IMR-90 (cell line): ENCODE measurements around the gene DDI2. TPM values are rescaled to one million over a fixed set of nuclear protein-coding genes. Genes with fewer than 3 reads are reported as not detected.

Experiments used
- ATAC-seq: fragments of 200-7000 bp; cut with Tn5 transposase; 2 replicates; pipeline ENCODE4 v1.9.1; 2020; ENCODE audit warnings: low read depth, mild to moderate bottlenecking, moderate library complexity
- BruUV-seq: library from RNA; stranded (reverse); fragments of 400-500 nt; replicated peaks from 2 replicates; lab custom pipeline; 2021; lab: Mats Ljungman, UMichigan
- CTCF ChIA-PET: fragments of 300-600 bp; formaldehyde crosslinking; extraction: SDS; loops from one replicate; lab custom pipeline; 2021; ENCODE audit warnings: antibody characterized with exemption; lab: Yijun Ruan, JAX
- POLR2A ChIA-PET: fragments of 300-600 bp; sonication (Branson Sonifier 250); formaldehyde crosslinking; loops from one replicate; lab custom pipeline; 2022; ENCODE audit warnings: antibody characterized with exemption; ENCODE audit not compliant: unreplicated experiment; lab: Charles Lee
- DNase-seq: peaks from one replicate; pipeline ENCODE4 v3.0.0; 2013
- H2AFZ ChIP-seq: replicated peaks from 2 replicates; pipeline ENCODE3; 2013; ENCODE audit warnings: low read length, mild to moderate bottlenecking; ENCODE audit not compliant: poor library complexity
- H2AK5ac ChIP-seq: 2 replicates; pipeline ENCODE4 v1.6.1; 2013; ENCODE audit warnings: low read depth, low read length, inconsistent platforms
- H2AK9ac ChIP-seq: replicated peaks from 2 replicates; pipeline ENCODE3; 2013; ENCODE audit warnings: mild to moderate bottlenecking, low read depth, low read length, moderate library complexity; ENCODE audit not compliant: poor library complexity
- H2BK120ac ChIP-seq: 2 replicates; pipeline ENCODE4 v1.6.1; 2013; ENCODE audit warnings: low read depth, low read length, inconsistent platforms
- H2BK15ac ChIP-seq: 3 replicates; pipeline ENCODE4 v1.6.1; 2013; ENCODE audit warnings: low read depth, low read length, inconsistent platforms
- H2BK20ac ChIP-seq: 2 replicates; pipeline ENCODE4 v1.6.1; 2013; ENCODE audit warnings: low read depth, mild to moderate bottlenecking, inconsistent platforms, low read length, moderate library complexity
- H2BK5ac ChIP-seq: 2 replicates; pipeline ENCODE4 v1.6.1; 2013; ENCODE audit warnings: mild to moderate bottlenecking, low read depth, low read length, inconsistent platforms; ENCODE audit not compliant: poor library complexity, severe bottlenecking
- H3K14ac ChIP-seq: replicated peaks from 2 replicates; pipeline ENCODE4 v1.6.1; 2013; ENCODE audit warnings: low read depth, low read length, inconsistent platforms
- H3K18ac ChIP-seq: 2 replicates; pipeline ENCODE4 v1.6.1; 2013; ENCODE audit warnings: low read depth, low read length, control low read depth
- H3K23ac ChIP-seq: 2 replicates; pipeline ENCODE4 v1.6.1; 2013; ENCODE audit warnings: low read depth, low read length, inconsistent platforms
- H3K27ac ChIP-seq: 2 replicates; pipeline ENCODE4 v1.5.1; 2013; ENCODE audit warnings: mild to moderate bottlenecking, control low read depth, low read length; ENCODE audit not compliant: insufficient read depth
- H3K27me3 ChIP-seq: 2 replicates; pipeline ENCODE4 v1.6.1; 2013; ENCODE audit warnings: low read length; ENCODE audit not compliant: control insufficient read depth, insufficient read depth
- H3K36me3 ChIP-seq: 2 replicates; pipeline ENCODE4 v1.6.1; 2013; ENCODE audit warnings: low read length, mixed read lengths; ENCODE audit not compliant: control insufficient read depth, insufficient read depth
- H3K4ac ChIP-seq: 2 replicates; pipeline ENCODE4 v1.6.1; 2013; ENCODE audit warnings: low read depth, low read length, inconsistent platforms
- H3K4me1 ChIP-seq: 2 replicates; pipeline ENCODE4 v1.6.1; 2013; ENCODE audit warnings: low read length, mixed read lengths; ENCODE audit not compliant: control insufficient read depth, insufficient read depth
- H3K4me2 ChIP-seq: 2 replicates; pipeline ENCODE4 v1.6.1; 2013; ENCODE audit warnings: low read depth, mild to moderate bottlenecking, control low read depth, low read length, moderate library complexity
- H3K4me3 ChIP-seq: 2 replicates; pipeline ENCODE4 v1.5.1; 2013; ENCODE audit warnings: low read depth, mild to moderate bottlenecking, control low read depth, low read length, moderate library complexity; ENCODE audit not compliant: insufficient read depth
- H3K56ac ChIP-seq: 2 replicates; pipeline ENCODE4 v1.6.1; 2013; ENCODE audit warnings: low read length, inconsistent platforms; ENCODE audit not compliant: insufficient read depth; ENCODE audit errors: extremely low read depth
- H3K79me1 ChIP-seq, 2 experiments: 2 replicates each; pipeline ENCODE4 v1.6.1; 2013; ENCODE audit warnings: low read length in 2 of 2, inconsistent platforms in 1 of 2, low read depth in 1 of 2
- H3K9ac ChIP-seq: 2 replicates; pipeline ENCODE4 v1.6.1; 2013; ENCODE audit warnings: low read depth, low read length, control low read depth
- H3K9me1 ChIP-seq: 2 replicates; pipeline ENCODE4 v1.6.1; 2013; ENCODE audit warnings: low read length, inconsistent platforms; ENCODE audit not compliant: insufficient read depth
- H3K9me3 ChIP-seq: 2 replicates; pipeline ENCODE4 v1.6.1; 2013; ENCODE audit warnings: low read length; ENCODE audit not compliant: control insufficient read depth, insufficient read depth
- H4K20me1 ChIP-seq: 2 replicates; pipeline ENCODE4 v1.6.1; 2013; ENCODE audit warnings: low read length, inconsistent platforms; ENCODE audit not compliant: insufficient read depth
- H4K5ac ChIP-seq: 2 replicates; pipeline ENCODE4 v1.6.1; 2013; ENCODE audit warnings: mild to moderate bottlenecking, low read depth, low read length, control low read depth
- H4K8ac ChIP-seq, 2 experiments: 2 replicates each; pipeline ENCODE4 v1.6.1; 2013; ENCODE audit warnings: low read depth in 2 of 2, low read length in 2 of 2, control low read depth in 1 of 2, inconsistent platforms in 1 of 2
- H4K91ac ChIP-seq: 2 replicates; pipeline ENCODE4 v1.6.1; 2013; ENCODE audit warnings: low read depth, low read length, inconsistent platforms; ENCODE audit not compliant: insufficient read depth
- CEBPB ChIP-seq: IDR thresholded peaks from 2 replicates; pipeline ENCODE4 v1.6.1; 2012; ENCODE audit warnings: low read depth, low read length, improper control_type of control experiment
- WGBS, 2 experiments: methylation state at CpG; one replicate each; pipeline versions ENCODE4 v1.1.5 to v1.1.7; 2013; ENCODE audit warnings: missing lambda C conversion rate in 2 of 2; ENCODE audit not compliant: insufficient read length in 1 of 2; ENCODE audit errors: extremely low coverage in 2 of 2; 5-methylcytosine and 5-hydroxymethylcytosine counted together
- dilution Hi-C: fragments of 300-500 bp; cut with HindIII; formaldehyde crosslinking; loops from one replicate; pipeline ENCODE4 v1.14.3; 2018; ENCODE audit warnings: low sequenced_read_pairs; ENCODE audit not compliant: unreplicated experiment
- in situ Hi-C: fragments of 300-500 bp; cut with MboI; formaldehyde crosslinking; loops from 3 replicates; pipeline ENCODE4 v1.14.3; 2019; ENCODE audit warnings: low sequenced_read_pairs, inconsistent platforms, mixed read lengths
- intact Hi-C: fragments of 100-400 bp; cut with micrococcal nuclease; formaldehyde crosslinking; loops from 2 replicates; pipeline ENCODE4 v1.10.0; 2022
- polyA plus RNA-seq, 3 experiments: library from polyadenylated mRNA; depleted of rRNA; stranded (reverse); fragments of >200 nt; gene quantifications; 2 replicates each; pipeline ENCODE4 v1.2.3, GENCODE V29; 2012; ENCODE audit warnings: low replicate concordance in 1 of 3
- total RNA-seq: library from RNA; depleted of rRNA; stranded (reverse); fragments of >200 nt; gene quantifications from 2 replicates; pipeline ENCODE4 v1.2.3, GENCODE V29; 2012

Gene DDI2
- total and polyA plus RNA-seq, 2 of the 4 experiments (the other 2 are of a cell fraction): 6.0 to 13.4 TPM

- no peak for DNase-seq
- WGBS, 2 experiments: no CpG with 5 or more reads among the region's 6 CpGs
- Histone ChIP-seq H2BK15ac (no peak overlapping the region), H3K9ac (no peak overlapping the region), H3K4ac (no peak overlapping the region), H3K4me1 (peaks cover 9% of the 10 kb centered on the region), H4K91ac (no peak overlapping the region), H4K8ac (no peak overlapping the region), H2BK5ac (no peak overlapping the region), H3K18ac (no peak overlapping the region), H2BK120ac (no peak overlapping the region), H2AK9ac (no peak overlapping the region), H3K9me3 (no peaks in the 10 kb centered on the region), H3K56ac (no peak overlapping the region), H2AFZ (no peak overlapping the region), H2AK5ac (no peak overlapping the region), H3K9me1 (peaks cover 14% of the 10 kb centered on the region; the same call in 1 of the 2 replicates), H3K4me3 (no peak overlapping the region), H4K20me1 (peaks cover 80% of the 10 kb centered on the region), H2BK20ac (no peak overlapping the region), H4K5ac (no peak overlapping the region), H3K79me1 (peaks cover 26 to 83% of the 10 kb centered on the region in 2 experiments), H3K23ac (no peak overlapping the region), H3K27me3 (no peaks in the 10 kb centered on the region), H3K27ac (no peak overlapping the region), H3K4me2 (no peak overlapping the region), H3K36me3 (peaks cover 3% of the 10 kb centered on the region; the same call in 1 of the 2 replicates), H3K14ac (no peak overlapping the region)
- no TSS peak for BruUV-seq
- in situ Hi-C loops: no loop called here
- TF ChIP-seq CEBPB: no peak
- intact Hi-C loops: no loop called here
- ATAC-seq: no peak
- dilution Hi-C loops: no loop called here
- CTCF ChIA-PET: no interaction called here
- POLR2A ChIA-PET: no interaction called here
These were observed 73.1 kb downstream of the DDI2 start for GRCh38 chr1:15690317-15690716.
